Keratinocyte (primary cell): Measurements from ENCODE around the gene HS6ST3. TPM values are rescaled to one million over a fixed set of nuclear protein-coding genes. Genes with fewer than 3 reads are reported as not detected.

ENCODE experiments used
- DNase-seq: peaks from one replicate; pipeline ENCODE4 v3.0.0-alpha.2; 2011; ENCODE audit warnings: low read depth, missing footprints, low spot score
- FAIRE-seq: peaks from 2 replicates; lab custom pipeline; 2011; peaks lifted over from hg19 to GRCh38; lab: Jason Lieb, UNC
- H2AFZ ChIP-seq: 2 replicates; pipeline ENCODE4 v1.6.0; 2012; ENCODE audit warnings: low read length, control low read depth, inconsistent platforms; ENCODE audit not compliant: control insufficient read depth
- H3K27ac ChIP-seq: 2 replicates; pipeline ENCODE4 v1.5.1; 2011; ENCODE audit warnings: low read length; ENCODE audit not compliant: control insufficient read depth, insufficient read depth
- H3K27me3 ChIP-seq: 3 replicates; pipeline ENCODE4 v1.6.0; 2011; ENCODE audit warnings: low read length; ENCODE audit not compliant: control insufficient read depth, insufficient read depth; ENCODE audit errors: extremely low read depth
- H3K36me3 ChIP-seq, 2 experiments: 2 replicates in 1 of 2; 3 replicates in 1 of 2; pipeline ENCODE4 v1.5.1; 2011; ENCODE audit warnings: low read length in 2 of 2, mild to moderate bottlenecking in 1 of 2; ENCODE audit not compliant: control insufficient read depth in 2 of 2, insufficient read depth in 2 of 2; ENCODE audit errors: extremely low read depth in 1 of 2
- H3K4me1 ChIP-seq: 3 replicates; pipeline ENCODE4 v1.5.1; 2011; ENCODE audit warnings: low read length; ENCODE audit not compliant: control insufficient read depth, insufficient read depth; ENCODE audit errors: extremely low read depth
- H3K4me2 ChIP-seq: 3 replicates; pipeline ENCODE4 v1.6.0; 2011; ENCODE audit warnings: low read depth, low read length; ENCODE audit not compliant: control insufficient read depth, insufficient read depth; ENCODE audit errors: extremely low read depth
- H3K4me3 ChIP-seq, 3 experiments: fragments of 200-600 bp in 1 of 3; sonication (generic) in 1 of 3; 2 replicates in 2 of 3; 3 replicates in 1 of 3; pipeline ENCODE4 v1.5.1; 2011 to 2016; ENCODE audit warnings: low read length in 3 of 3, mild to moderate bottlenecking in 3 of 3, control low read depth in 2 of 3, inconsistent platforms in 1 of 3, low read depth in 1 of 3, mixed read lengths in 1 of 3, mixed run types in 1 of 3, moderate library complexity in 1 of 3; ENCODE audit not compliant: control insufficient read depth in 2 of 3, insufficient read depth in 2 of 3; ENCODE audit errors: extremely low read depth in 1 of 3
- H3K79me2 ChIP-seq: 2 replicates; pipeline ENCODE4 v1.6.0; 2012; ENCODE audit warnings: low read length; ENCODE audit not compliant: control insufficient read depth, insufficient read depth
- H3K9ac ChIP-seq: 3 replicates; pipeline ENCODE4 v1.6.0; 2011; ENCODE audit warnings: low read length; ENCODE audit not compliant: control insufficient read depth, insufficient read depth; ENCODE audit errors: extremely low read depth
- H3K9me1 ChIP-seq: 3 replicates; pipeline ENCODE4 v1.6.0; 2011; ENCODE audit warnings: low read length; ENCODE audit not compliant: control insufficient read depth, insufficient read depth; ENCODE audit errors: extremely low read depth
- H3K9me3 ChIP-seq: 2 replicates; pipeline ENCODE4 v1.5.1; 2012; ENCODE audit warnings: low read depth, low read length; ENCODE audit not compliant: control insufficient read depth
- H4K20me1 ChIP-seq: 3 replicates; pipeline ENCODE4 v1.6.0; 2011; ENCODE audit warnings: low read length; ENCODE audit not compliant: control insufficient read depth, insufficient read depth; ENCODE audit errors: extremely low read depth
- EZH2 ChIP-seq: IDR thresholded peaks from one replicate; pipeline ENCODE4 v1.6.1; 2012; ENCODE audit warnings: inconsistent platforms, mild to moderate bottlenecking, low read length, moderate library complexity
- dilution Hi-C: fragments of 300-500 bp; cut with MboI; formaldehyde crosslinking; loops from one replicate; pipeline ENCODE4 v1.7.0; 2020; ENCODE audit warnings: low sequenced_read_pairs; ENCODE audit not compliant: extremely low pct_ligation_motif_present
- polyA plus RNA-seq, 5 experiments: library from polyadenylated mRNA; depleted of rRNA in 3 of 5; stranded (reverse) in 3 of 5; stranded (forward) in 1 of 5; unstranded in 1 of 5; fragments of >200 nt; gene quantifications; 1 replicate in 1 of 5; 2 replicates in 3 of 5; 3 replicates in 1 of 5; pipeline versions ENCODE4 v1.2.1 to v1.2.3, GENCODE V29; 2011 to 2012; ENCODE audit warnings: missing spikeins in 2 of 5, low read depth in 1 of 5, low replicate concordance in 1 of 5
- TF ChIP-seq, protein P1 (sequence below), 3 experiments: IDR thresholded peaks in 1 of 3; conservative IDR thresholded peaks in 1 of 3; optimal IDR thresholded peaks in 1 of 3; 2 replicates in 2 of 3; 3 replicates in 1 of 3; pipeline versions ENCODE3 to v1.5.1; 2011; ENCODE audit warnings: low read length in 3 of 3, mild to moderate bottlenecking in 3 of 3, moderate library complexity in 2 of 3, control low read depth in 1 of 3, inconsistent platforms in 1 of 3; ENCODE audit not compliant: insufficient read depth in 2 of 3; ENCODE audit errors: extremely low read depth in 1 of 3

HS6ST3 gene
- polyA plus RNA-seq, 1 donor (not counting 4 experiments of a cell fraction or from before 2014, with no cell fraction given), result 0.03 TPM

DNA sequence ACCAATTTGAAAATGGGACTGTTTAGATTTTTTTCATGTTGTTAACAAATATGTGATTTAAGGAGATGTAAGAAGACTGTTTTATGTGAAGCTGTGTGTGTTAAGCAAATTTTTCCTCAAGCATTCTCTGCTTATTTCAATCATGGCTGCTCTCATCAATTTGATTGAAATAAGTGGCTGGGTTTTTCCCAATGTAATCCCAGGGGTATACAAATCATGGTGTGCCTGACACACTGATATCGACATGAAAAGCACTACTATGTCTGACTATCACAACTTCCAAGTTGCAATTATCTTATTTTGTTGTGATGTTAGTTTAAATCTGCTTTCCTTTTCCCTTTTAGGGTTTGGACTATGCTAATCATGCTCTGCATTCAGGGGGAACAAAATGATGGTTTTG, 283.7 kb downstream of the HS6ST3 start:
- DNase-seq (no peak), FAIRE-seq (no peak)
- H3K9me3 ChIP-seq, result no peaks in the 10 kb centered on the region
- no peaks in the 10 kb centered on the region for H3K36me3 ChIP-seq
- no peak overlapping the region for H3K4me3 ChIP-seq
- no peaks in the 10 kb centered on the region for H3K79me2 ChIP-seq
- no peak overlapping the region for H2AFZ ChIP-seq
- H3K9me1 ChIP-seq, result no peaks in the 10 kb centered on the region
- no peaks in the 10 kb centered on the region for H4K20me1 ChIP-seq
- dilution Hi-C loops, result no loop called here
- no peaks in the 10 kb centered on the region for H3K27me3 ChIP-seq
- H3K4me1 ChIP-seq, result no peaks in the 10 kb centered on the region
- H3K9ac ChIP-seq, result no peak overlapping the region
- no peak overlapping the region for H3K4me2 ChIP-seq
- H3K27ac ChIP-seq, result no peak overlapping the region
- TF ChIP-seq, protein P1, sequence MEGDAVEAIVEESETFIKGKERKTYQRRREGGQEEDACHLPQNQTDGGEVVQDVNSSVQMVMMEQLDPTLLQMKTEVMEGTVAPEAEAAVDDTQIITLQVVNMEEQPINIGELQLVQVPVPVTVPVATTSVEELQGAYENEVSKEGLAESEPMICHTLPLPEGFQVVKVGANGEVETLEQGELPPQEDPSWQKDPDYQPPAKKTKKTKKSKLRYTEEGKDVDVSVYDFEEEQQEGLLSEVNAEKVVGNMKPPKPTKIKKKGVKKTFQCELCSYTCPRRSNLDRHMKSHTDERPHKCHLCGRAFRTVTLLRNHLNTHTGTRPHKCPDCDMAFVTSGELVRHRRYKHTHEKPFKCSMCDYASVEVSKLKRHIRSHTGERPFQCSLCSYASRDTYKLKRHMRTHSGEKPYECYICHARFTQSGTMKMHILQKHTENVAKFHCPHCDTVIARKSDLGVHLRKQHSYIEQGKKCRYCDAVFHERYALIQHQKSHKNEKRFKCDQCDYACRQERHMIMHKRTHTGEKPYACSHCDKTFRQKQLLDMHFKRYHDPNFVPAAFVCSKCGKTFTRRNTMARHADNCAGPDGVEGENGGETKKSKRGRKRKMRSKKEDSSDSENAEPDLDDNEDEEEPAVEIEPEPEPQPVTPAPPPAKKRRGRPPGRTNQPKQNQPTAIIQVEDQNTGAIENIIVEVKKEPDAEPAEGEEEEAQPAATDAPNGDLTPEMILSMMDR (optimal IDR thresholded peaks at IDR 0.05 in 1 of 3, IDR thresholded peaks at IDR 0.05 in 1 of 3, conservative IDR thresholded peaks at IDR 0.05 in 1 of 3; ENCODE audit: extremely low read depth in 1 of 3, insufficient read depth in 2 of 3, low read length in 3 of 3), result no peak
- no peak for TF ChIP-seq EZH2

DNA sequence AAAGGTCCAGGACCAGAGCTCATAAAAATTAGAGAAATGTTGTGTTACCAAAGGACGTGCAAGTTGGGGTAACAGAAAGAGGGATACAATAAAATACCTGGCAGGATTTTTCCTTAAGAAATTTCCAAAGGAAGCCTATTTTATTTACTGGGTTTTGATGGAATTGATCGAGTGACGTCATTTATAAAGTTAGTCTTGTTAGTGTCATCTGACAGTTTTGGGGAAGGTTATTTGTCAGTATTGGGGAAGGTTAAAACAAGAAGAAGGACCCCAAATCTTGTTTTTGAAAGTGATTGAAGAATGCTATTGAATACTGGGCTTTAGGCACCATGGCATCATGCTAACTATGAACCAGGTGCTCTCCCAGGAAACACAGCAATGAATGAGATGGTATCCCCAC, 287.9 kb downstream of the HS6ST3 start:
- no peak overlapping the region for H3K27ac ChIP-seq
- H3K4me2 ChIP-seq, result no peak overlapping the region
- no peak for DNase-seq
- H2AFZ ChIP-seq, result no peak overlapping the region
- no peaks in the 10 kb centered on the region for H3K27me3 ChIP-seq
- no peaks in the 10 kb centered on the region for H4K20me1 ChIP-seq
- FAIRE-seq, result no peak
- H3K4me3 ChIP-seq, result no peak overlapping the region
- no peaks in the 10 kb centered on the region for H3K4me1 ChIP-seq
- no peaks in the 10 kb centered on the region for H3K9me1 ChIP-seq
- no peaks in the 10 kb centered on the region for H3K9me3 ChIP-seq
- dilution Hi-C loops, result no loop called here
- H3K79me2 ChIP-seq, result no peaks in the 10 kb centered on the region
- no peak for TF ChIP-seq EZH2
- TF ChIP-seq, protein P1 (optimal IDR thresholded peaks at IDR 0.05 in 1 of 3, IDR thresholded peaks at IDR 0.05 in 1 of 3, conservative IDR thresholded peaks at IDR 0.05 in 1 of 3; ENCODE audit: extremely low read depth in 1 of 3, insufficient read depth in 2 of 3, low read length in 3 of 3), result no peak
- H3K36me3 ChIP-seq, result no peaks in the 10 kb centered on the region
- H3K9ac ChIP-seq, result no peak overlapping the region
